Measurements from ENCODE around the gene JAKMIP2.

The JAKMIP2 gene

GRCh38 chr5:147788023-147788422 is 5.5 kb upstream of the JAKMIP2 start:
- TF ChIP-seq CTCF (conservative IDR thresholded peaks at IDR 0.05; ENCODE audit: low read length) (no peak), EZH2phosphoT487 (IDR thresholded peaks at IDR 0.05; ENCODE audit: borderline replicate concordance) (no peak)
- H2AFZ ChIP-seq (ENCODE audit: low read length): no peak overlapping the region
- no peak overlapping the region for H3K9ac ChIP-seq (ENCODE audit: low read depth, low read length, poor library complexity, severe bottlenecking)
- H3K4me3 ChIP-seq (ENCODE audit: low read length, poor library complexity, severe bottlenecking): no peak overlapping the region
- no peaks in the 10 kb centered on the region for H3K27me3 ChIP-seq (ENCODE audit: insufficient read depth, low read length, poor library complexity, severe bottlenecking)
- H3K79me2 ChIP-seq (ENCODE audit: insufficient read depth, low read length): no peaks in the 10 kb centered on the region
- H3F3A ChIP-seq (ENCODE audit: low read depth): no peaks in the 10 kb centered on the region
- peaks cover 2% of the 10 kb centered on the region for H3K4me1 ChIP-seq (ENCODE audit: insufficient read depth, low read length, poor library complexity, severe bottlenecking)
- no peaks in the 10 kb centered on the region for H3K36me3 ChIP-seq (ENCODE audit: insufficient read depth, low read length)
- no peaks in the 10 kb centered on the region for H3K9me2 ChIP-seq (replicated peaks; ENCODE audit: low read depth, low read length)
- no peak overlapping the region for H3K4me2 ChIP-seq (ENCODE audit: low read depth, low read length, poor library complexity, severe bottlenecking)
- H3K9me3 ChIP-seq (ENCODE audit: insufficient read depth, low read depth, low read length): no peaks in the 10 kb centered on the region
- H4K20me1 ChIP-seq (ENCODE audit: insufficient read depth, low read length, poor library complexity, severe bottlenecking): no peaks in the 10 kb centered on the region

- H3K4me3 ChIP-seq (ENCODE audit: low read length, poor library complexity, severe bottlenecking): no peak overlapping the region
Observed at GRCh38 chr5:147786142-147786541, 3.6 kb upstream of the JAKMIP2 start.

GRCh38 chr5:147784146-147784987 is 1.8 kb upstream of the JAKMIP2 start:
- H3K4me3 ChIP-seq (ENCODE audit: low read length, poor library complexity, severe bottlenecking): no peak overlapping the region
- peak overlapping the region; percentile 46; the same call in 1 of the 2 replicates for H2AFZ ChIP-seq (ENCODE audit: low read length)
- TF ChIP-seq CTCF (conservative IDR thresholded peaks at IDR 0.05; ENCODE audit: low read length) (no peak), EZH2phosphoT487 (IDR thresholded peaks at IDR 0.05; ENCODE audit: borderline replicate concordance) (no peak)

More at GRCh38 chr5:147786142-147786541, 3.6 kb upstream of the JAKMIP2 start:
- Histone ChIP-seq H3K36me3 (ENCODE audit: insufficient read depth, low read length) (no peaks in the 10 kb centered on the region), H3K4me2 (ENCODE audit: low read depth, low read length, poor library complexity, severe bottlenecking) (no peak overlapping the region), H3F3A (ENCODE audit: low read depth) (peaks cover 4% of the 10 kb centered on the region), H3K79me2 (ENCODE audit: insufficient read depth, low read length) (peaks cover 6% of the 10 kb centered on the region), H3K27me3 (ENCODE audit: insufficient read depth, low read length, poor library complexity, severe bottlenecking) (no peaks in the 10 kb centered on the region), H4K20me1 (ENCODE audit: insufficient read depth, low read length, poor library complexity, severe bottlenecking) (no peaks in the 10 kb centered on the region), H3K9me3 (ENCODE audit: insufficient read depth, low read depth, low read length) (no peaks in the 10 kb centered on the region), H3K9me2 (replicated peaks; ENCODE audit: low read depth, low read length) (no peaks in the 10 kb centered on the region), H3K9ac (ENCODE audit: low read depth, low read length, poor library complexity, severe bottlenecking) (no peak overlapping the region), H3K4me1 (ENCODE audit: insufficient read depth, low read length, poor library complexity, severe bottlenecking) (peaks cover 16% of the 10 kb centered on the region), H2AFZ (ENCODE audit: low read length) (no peak overlapping the region)
- no peak for TF ChIP-seq EZH2phosphoT487 (IDR thresholded peaks at IDR 0.05; ENCODE audit: borderline replicate concordance)
- no peak for TF ChIP-seq CTCF (conservative IDR thresholded peaks at IDR 0.05; ENCODE audit: low read length)

More at GRCh38 chr5:147784146-147784987, 1.8 kb upstream of the JAKMIP2 start:
- Histone ChIP-seq H3K4me1 (ENCODE audit: insufficient read depth, low read length, poor library complexity, severe bottlenecking) (peaks cover 34% of the 10 kb centered on the region), H3K4me2 (ENCODE audit: low read depth, low read length, poor library complexity, severe bottlenecking) (no peak overlapping the region), H3F3A (ENCODE audit: low read depth) (peaks cover 4% of the 10 kb centered on the region), H3K36me3 (ENCODE audit: insufficient read depth, low read length) (no peaks in the 10 kb centered on the region), H3K27me3 (ENCODE audit: insufficient read depth, low read length, poor library complexity, severe bottlenecking) (no peaks in the 10 kb centered on the region), H3K79me2 (ENCODE audit: insufficient read depth, low read length) (peaks cover 23% of the 10 kb centered on the region), H3K9me2 (replicated peaks; ENCODE audit: low read depth, low read length) (no peaks in the 10 kb centered on the region), H4K20me1 (ENCODE audit: insufficient read depth, low read length, poor library complexity, severe bottlenecking) (no peaks in the 10 kb centered on the region), H3K9me3 (ENCODE audit: insufficient read depth, low read depth, low read length) (no peaks in the 10 kb centered on the region), H3K9ac (ENCODE audit: low read depth, low read length, poor library complexity, severe bottlenecking) (no peak overlapping the region)
